Right renal pelvis (tissue), 4 donors: ENCODE results near the gene SELENOH. TPM values are rescaled to one million over a fixed set of nuclear protein-coding genes. Genes with fewer than 3 reads are reported as not detected.

Experiments used
- DNase-seq, 4 donors: peaks; one replicate each; pipeline ENCODE4 v3.0.0-alpha.2; 2013; ENCODE audit warnings: low read depth in 4 of 4, low spot score in 3 of 4, missing footprints in 1 of 4
- polyA plus RNA-seq, 4 donors: library from polyadenylated mRNA; unstranded; fragments of 120-200 nt; gene quantifications; one replicate each; pipeline ENCODE4 v1.2.1, GENCODE V29; 2013; ENCODE audit not compliant: insufficient read length in 4 of 4

The SELENOH gene
- polyA plus RNA-seq, 4 donors = 101 to 145 (median 118) TPM

DNA sequence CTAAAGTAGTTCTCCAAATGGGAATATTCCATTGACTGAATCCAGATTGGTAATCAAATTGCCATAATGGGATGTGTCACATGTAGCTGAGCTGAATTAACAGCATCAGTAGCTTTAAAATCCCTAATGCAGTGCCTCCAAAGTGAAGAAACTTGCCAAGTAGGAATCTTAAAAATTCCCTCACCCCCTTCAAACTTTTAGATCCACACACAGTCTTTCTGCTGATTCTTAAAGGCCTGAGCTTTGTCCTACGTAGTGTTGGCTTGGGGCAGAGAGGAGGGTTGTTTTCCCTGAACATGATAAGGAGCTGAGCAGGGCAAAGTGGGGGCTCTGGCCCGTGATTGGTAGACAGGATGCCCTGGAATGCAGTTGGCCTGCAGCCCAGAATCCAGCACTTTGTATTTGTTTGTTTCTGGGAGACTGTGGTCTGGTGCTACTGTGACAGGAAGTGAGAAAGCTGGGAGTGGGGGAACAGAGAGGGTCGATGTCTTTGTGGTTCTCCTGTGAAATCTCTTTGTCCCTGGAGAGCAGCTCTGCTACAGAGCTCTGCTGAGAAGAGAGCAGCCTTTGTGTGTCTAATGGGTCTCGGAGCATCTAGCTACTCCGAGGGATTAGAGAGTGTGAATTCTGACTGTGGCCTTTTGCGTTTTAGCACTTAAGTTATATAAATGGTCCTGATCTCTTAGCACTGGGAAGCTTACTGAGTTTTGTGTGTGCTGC is 37.2 kb downstream of the SELENOH start:
- peak; percentile 87 to 95 (median 94) for DNase-seq

DNA sequence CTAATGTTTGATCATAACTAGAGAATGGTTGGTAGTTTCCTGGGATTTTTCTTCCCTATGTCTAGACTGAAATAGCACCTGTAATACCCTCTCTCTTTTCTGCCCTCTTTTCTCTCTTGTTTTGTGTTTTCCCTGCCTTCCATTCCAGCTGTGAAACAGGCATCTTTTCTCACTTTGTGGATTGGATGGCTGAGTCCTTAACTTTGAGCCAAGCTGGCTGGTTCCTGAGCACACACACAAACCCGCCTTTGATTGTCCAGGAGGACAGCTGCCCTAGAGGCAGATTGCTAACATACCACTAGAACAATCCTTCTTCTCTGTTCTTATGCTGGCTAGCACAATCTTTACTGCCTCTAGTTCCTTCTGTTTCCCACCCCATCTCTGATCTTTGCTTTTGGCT is 38.0 kb downstream of the SELENOH start:
- no peak for DNase-seq

DNA sequence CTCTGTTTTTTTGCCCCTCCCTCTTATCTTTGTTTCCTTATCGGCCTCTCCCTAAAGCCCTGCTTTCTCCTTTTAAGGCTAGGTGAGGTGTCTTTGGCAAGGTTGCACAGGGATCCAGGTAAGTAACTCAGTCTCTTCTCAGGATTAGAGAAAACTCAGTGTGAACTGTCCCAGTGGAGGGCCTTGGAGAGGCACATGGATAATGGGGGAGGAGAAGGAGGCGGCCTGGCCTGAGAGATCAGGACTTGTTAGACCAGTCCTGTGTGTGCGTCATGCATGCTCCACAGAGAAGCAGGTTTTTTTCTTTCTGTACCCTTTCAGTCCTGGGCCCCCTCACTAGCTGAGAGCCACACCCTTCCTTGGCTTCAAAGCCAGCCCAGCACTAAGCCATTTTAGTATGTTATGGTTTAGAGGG is 40.2 kb downstream of the SELENOH start:
- DNase-seq = no peak

DNA sequence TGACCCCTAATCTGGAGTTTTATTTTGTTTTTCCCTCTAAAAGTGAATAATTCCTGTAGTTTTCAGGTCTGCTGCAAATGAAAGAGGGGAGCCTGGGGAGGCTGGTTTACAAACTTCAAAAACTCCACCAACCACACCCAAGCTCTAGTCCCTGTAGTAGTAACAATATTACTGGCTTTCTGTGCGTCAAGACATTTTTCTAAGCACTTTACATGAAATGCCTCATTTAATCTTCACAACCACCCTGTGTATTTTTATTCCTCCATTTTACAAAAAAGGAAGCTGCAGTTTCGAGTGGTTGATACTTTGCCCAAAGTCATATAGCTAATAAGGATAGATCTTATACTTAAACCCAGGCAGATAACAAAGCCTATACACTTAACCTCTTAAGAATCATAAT is 43.8 kb downstream of the SELENOH start:
- DNase-seq = no peak

DNA sequence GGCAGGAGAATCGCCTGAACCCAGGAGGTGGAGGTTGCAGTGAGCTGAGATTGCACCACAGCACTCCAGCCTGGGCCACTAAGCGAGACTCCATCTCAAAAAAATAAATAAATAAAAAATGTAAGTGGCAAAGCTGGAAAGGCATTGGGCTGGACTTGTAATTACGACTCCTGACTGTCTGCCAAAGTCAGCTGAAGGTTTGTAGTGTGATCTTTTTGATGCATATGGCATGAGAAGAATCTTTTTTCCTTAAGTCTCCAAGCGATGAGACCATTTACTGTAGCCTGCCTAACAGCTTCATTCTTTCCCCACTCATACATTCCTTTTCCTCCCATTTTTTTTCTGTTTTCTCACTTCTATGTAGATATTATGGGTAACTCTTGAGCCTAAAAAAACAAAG is 45.1 kb downstream of the SELENOH start:
- no peak for DNase-seq

DNA sequence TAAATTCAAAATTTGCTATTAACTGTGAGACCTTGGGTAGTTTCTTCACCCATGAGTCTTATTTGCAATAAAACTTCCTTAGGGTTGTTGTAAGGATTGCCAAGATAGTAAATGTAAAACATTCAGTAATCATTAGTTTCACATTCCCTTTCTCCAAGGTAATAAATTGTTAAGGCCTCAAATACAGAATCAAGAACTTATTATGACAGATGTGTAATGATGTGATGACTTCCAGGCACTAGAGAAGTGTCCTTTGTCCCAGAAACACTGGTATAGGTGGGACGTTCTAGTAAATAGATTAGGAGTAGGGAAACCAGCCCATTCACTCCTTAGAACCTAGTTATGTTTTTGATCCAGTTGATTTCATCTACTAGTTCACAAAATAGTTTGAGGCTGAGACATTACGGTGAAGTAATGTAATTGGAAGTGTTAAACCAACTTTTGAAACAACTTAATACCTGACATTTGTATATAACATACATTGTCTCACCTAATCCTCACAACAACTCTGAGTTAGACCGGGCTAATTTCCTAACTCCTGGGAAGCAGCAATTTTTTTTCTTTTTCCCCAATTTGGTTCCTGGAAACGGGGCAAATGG is 45.8 kb downstream of the SELENOH start:
- DNase-seq = no peak

DNA sequence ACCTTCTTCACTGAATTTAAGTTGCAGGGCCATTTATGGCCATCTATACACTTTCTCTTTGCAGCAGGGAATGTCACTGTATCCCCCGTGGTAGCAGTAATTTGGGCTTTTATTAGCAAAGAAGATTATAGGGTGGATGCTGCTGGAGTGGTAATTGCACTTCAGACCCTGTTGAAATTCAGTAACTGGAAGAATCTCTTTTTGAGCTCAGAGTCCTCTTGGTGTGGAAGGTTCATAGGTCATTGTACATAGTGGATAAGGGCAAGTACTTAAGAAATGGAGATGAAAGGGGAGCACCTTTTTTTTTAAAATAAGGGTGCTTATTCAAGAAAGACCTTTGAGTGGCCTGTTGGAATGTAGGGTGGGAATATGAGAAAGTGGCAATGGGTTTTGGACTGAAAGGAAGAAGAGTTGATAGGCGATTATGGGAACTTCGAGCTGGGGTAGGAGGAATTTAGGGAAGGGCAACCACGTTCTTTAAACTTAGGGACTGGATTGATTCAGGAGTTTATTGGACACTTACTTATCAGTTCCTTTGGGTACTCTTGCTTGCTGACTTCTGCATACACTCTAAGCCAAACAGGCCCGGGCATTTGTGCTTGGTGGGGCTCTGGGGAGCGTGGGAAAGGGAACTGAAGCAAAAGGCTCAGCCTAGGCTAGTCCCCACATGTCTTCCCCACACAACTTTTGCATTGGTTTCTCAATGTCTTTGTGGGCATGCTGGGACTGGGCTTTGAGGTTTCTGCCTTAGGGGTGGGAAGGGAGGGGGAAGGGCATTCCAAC is 46.8 kb downstream of the SELENOH start:
- DNase-seq = no peak

DNA sequence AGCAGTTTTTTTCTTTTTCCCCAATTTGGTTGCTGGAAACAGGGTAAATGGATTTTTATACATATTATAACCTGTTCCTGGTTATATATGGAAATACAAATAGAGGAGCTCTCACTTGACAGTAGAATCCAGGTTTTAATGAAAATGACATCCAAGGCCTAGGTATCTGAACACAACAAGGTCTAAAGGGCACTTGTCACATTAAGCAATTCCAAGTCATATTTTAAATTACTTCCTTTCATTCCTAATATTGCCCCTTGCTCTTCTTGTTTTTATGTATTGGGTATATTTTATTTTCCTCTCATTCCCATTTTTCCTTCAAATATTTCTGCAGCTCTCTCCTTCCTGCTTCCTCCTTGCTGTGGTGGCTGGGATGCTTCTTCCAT is 47.4 kb downstream of the SELENOH start:
- no peak for DNase-seq

DNA sequence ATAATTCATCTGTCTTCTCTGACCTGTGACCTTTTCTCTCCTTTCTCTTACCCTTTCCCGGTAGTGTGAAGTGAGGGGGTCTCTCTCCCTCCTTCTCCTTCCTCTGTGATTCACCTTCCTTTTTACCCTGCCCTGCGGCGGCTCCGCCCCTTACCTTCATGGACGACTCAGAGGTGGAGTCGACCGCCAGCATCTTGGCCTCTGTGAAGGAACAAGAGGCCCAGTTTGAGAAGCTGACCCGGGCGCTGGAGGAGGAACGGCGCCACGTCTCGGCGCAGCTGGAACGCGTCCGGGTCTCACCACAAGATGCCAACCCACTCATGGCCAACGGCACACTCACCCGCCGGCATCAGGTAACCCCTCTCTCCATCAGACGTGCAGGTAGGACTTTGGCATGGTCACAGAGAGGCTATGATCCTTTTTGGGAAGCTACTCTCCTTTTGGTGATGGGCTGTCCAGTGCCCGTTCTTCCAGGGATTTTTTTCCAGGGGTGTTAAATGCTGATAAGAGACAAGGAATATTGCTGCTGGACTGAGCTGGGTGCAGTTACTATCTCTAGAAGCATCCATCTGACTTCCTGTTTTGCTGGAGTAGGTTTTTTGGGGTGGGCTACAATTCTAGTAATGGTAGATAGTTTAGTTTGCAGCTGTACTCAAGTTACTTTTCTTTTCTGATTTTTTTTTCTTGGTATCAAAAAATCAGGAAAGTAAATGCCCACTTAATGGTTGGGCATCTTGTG is 50.2 kb downstream of the SELENOH start:
- no peak for DNase-seq

DNA sequence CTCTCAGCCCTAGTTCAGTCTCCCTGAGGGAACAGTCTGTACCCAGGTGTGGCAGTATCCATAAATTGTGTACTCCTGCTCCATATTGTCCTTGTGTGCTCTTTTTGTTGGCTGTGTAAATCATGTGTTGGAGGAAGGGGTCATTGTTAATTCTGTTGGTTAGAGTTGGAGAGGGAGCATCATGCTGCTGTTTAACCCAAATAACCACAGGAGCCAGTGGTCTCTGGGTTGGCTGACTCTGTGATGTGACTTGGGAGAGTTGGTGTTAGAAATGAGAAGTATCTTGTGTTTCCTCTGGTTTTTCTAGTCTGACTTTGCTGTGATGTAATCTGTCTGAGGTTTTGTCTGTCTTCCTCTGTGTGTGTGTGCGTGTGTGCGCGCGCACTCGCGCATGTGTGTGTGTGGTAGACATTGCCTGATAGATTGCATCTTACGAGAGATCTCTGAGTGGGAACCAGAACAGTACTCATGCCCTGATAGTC is 50.8 kb downstream of the SELENOH start:
- no peak for DNase-seq

DNA sequence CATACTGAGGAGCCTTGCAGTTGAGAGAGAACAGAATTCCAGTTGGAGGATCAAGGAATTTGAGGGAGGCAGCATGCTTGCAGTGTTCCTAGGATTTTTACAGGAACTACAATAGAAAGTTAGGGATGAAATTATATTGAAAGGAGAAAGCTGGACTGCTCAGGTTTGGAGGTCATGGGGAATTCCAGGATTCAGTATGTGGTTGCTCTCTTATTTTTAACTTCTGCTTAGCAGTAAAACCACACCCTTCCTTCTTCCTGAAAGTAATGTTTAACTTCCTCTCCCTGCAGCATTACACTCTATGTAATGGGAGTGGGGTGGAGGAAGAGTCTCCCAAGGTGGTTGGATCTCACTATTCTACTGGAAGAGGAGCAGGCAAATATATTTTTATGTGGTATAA is 51.6 kb downstream of the SELENOH start:
- no peak for DNase-seq

Other genes with a start within 250 kb of the SELENOH start
- gene SLC43A1, start 225.8 kb upstream of the SELENOH start, polyA plus RNA-seq = 1 to 10 TPM; 5.4 to 6.6 (median 5.9) TPM
- gene TIMM10, start 210.7 kb upstream of the SELENOH start, polyA plus RNA-seq = 10 to 100 TPM; 43.8 to 56.6 (median 49.4) TPM
- under 1 TPM; 0.10 to 0.45 (median 0.23) TPM for gene SMTNL1, start 203.9 kb upstream of the SELENOH start, polyA plus RNA-seq
- gene UBE2L6, start 173.8 kb upstream of the SELENOH start, polyA plus RNA-seq = 10 to 100 TPM; 38.4 to 41.1 (median 39.5) TPM
- gene SERPING1, start 143.8 kb upstream of the SELENOH start, polyA plus RNA-seq = 100 to 1,000 TPM; 157 to 178 (median 171) TPM
- gene YPEL4, start 91.6 kb upstream of the SELENOH start, polyA plus RNA-seq = 1 to 10 TPM; 1.5 to 2.5 (median 1.8) TPM
- gene CLP1, start 83.7 kb upstream of the SELENOH start, polyA plus RNA-seq = 10 to 100 TPM; 14.6 to 17.1 (median 15.1) TPM
- gene ZDHHC5, start 73.4 kb upstream of the SELENOH start, polyA plus RNA-seq = 10 to 100 TPM; 54.9 to 58.4 (median 55.8) TPM
- 10 to 100 TPM; 19.9 to 20.3 (median 20.0) TPM for gene MED19, start 29.3 kb upstream of the SELENOH start, polyA plus RNA-seq
- 100 to 1,000 TPM; 108 to 130 (median 128) TPM for gene TMX2, start 28.9 kb upstream of the SELENOH start, polyA plus RNA-seq
- gene BTBD18, start 10.3 kb downstream of the SELENOH start, polyA plus RNA-seq = under 1 TPM; 0.08 to 0.22 (median 0.16) TPM
- 100 to 1,000 TPM; 201 to 226 (median 215) TPM for gene CTNND1, start 20.3 kb downstream of the SELENOH start, polyA plus RNA-seq